NOMO-1 treated with DMSO at 0.1 percent for 48 hours (cell line): ENCODE data around the gene RPL28.
"Not testable (repeated sequence)": the region's sequence is repeated elsewhere in the genome, so short reads cannot be mapped to it uniquely, and the experiment has no call there.

Source experiments
- DNase-seq: peaks from one replicate; lab custom pipeline; 2025; ENCODE audit not compliant: unreplicated experiment; lab: John Stamatoyannopoulos, UW

RPL28 gene

GRCh38 chr19:55391191-55391670 lies 5.5 kb downstream of the RPL28 start:
- DNase-seq, result no peak

- DNase-seq, result no peak
These were observed 6.2 kb downstream of the RPL28 start for GRCh38 chr19:55391702-55392615.

DNA sequence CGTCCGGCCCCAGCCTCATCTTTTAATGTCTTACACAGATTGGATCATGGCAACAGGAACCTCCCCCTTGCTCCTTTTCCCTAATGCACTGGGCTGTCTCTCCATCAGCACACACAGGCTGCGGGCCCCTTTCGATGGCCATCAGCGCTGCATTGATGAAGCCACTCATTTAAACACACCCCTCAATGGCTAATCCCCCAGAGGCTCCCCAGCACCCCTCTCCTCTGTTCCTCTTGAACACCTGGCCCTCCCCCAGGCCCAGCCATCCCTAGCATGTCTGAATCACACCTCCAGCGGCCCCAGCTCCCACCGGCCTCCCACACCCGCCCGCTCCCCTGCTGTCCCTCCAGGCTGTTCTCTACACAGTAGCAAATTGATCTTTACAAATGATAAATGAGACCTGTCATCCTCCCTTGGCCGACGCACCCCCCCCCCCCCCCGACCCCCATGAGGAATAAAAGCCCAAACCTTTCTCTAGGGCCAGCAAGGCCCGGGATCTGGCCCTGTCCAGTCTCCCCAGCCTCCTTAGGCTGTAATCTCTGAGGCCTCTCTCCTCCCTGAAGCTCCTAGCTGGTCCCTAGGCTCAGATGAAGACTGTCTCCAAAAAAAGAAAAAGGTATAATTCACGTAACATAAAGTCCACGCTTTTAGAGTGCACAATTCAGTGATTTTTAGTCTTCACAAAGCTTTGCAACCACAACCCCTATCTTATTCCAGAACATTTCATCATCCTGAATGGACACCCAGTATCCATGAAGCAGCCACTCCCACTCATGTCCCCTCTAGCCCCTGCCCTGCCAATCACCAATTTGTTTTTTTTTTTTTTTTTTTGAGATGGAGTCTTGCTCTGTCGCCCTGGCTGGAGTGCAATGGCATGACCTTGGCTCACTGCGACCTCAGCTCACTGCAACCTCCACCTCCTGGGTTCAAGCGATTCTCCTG lies 7.4 kb downstream of the RPL28 start:
- DNase-seq, result no peak

DNA sequence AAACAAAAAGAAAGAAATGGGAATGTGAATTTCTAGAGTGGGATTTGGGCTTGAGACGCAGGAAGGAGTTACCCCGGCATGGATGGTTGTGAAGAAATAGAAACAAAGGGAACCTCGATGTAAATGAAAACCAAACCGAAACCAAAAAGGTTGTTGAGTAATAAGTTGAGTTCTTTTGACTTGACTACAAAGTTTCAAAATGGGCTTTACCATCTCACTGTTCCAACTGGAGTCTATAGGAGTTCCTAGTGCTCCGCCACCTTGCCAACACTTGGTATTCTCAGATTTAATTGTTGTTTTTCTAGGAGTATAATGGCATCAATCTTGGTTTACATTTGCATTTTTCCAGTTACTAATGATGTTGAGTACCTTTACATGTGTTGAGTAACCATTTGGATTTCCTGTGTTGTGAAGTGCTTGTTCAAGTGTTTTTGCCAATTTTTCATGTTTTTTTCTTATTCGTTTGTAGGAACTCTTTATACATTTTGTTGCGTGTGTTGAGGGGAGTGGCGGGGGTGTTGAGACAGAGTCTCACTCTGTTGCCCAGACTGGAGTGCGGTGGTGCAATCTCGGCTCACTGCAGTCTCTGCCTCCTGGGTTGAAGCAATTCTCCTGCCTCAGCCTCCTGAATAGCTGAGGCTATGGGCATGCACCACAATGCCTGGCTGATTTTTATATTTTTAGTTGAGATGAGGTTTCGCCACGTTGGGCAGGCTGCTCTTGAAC lies 12.6 kb downstream of the RPL28 start:
- DNase-seq, result peak; percentile 80

GRCh38 chr19:55400281-55401087 lies 14.8 kb downstream of the RPL28 start:
- DNase-seq, result no peak

DNA sequence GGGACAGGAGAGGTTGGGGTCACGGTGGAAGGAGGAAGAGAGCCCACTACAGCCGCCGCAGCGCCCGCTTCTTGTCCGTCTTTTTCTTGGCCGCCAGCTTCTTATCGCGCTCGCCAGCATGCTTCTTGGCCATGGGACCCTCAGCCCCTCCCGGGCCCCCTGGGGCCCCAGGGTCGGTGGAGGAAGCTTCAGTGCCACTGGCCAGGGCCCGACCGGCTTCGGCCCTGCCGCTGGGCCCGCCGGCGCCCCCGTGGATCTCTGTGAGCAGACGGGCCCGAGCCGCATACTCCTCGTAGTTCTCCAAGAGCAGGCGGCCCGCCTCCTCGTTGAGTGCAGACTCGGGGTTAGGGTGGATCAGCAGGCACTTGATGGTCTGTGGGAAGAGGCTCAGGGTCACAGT lies 15.7 kb downstream of the RPL28 start:
- DNase-seq, result not testable (repeated sequence)

- DNase-seq, result no peak
These were observed 16.8 kb downstream of the RPL28 start for GRCh38 chr19:55402509-55402908.

DNA sequence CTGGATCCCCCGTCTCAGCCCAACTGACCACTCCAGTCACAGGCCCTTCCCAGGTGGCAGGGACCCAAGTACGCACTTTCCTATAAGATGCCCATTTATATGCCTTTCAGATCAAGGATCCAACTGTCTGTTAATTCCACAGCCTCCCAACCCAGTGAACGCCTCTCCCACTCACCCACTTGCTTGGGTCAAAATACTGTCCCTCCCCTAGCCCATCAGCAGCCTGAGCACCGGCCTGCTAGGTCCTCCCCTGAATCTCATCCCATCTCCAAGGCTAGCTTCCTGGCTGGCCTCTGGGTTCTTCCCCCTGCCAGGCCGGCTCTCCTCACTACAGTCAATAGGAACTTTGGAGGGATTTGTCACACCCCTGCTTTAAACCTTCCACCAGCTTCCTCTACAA lies 19.9 kb downstream of the RPL28 start:
- DNase-seq, result no peak

- peak; percentile 18 for DNase-seq
These were observed 20.5 kb downstream of the RPL28 start for GRCh38 chr19:55406091-55406825.

- no peak for DNase-seq
These were observed 21.3 kb downstream of the RPL28 start for GRCh38 chr19:55406826-55407549.

- not testable (repeated sequence) for DNase-seq
These were observed 21.7 kb downstream of the RPL28 start, which contains the start of gene UBE2S for GRCh38 chr19:55407550-55407799. TSS of gene UBE2S (minus strand) at chr19:55407788. CDS start at chr19:55407589, 199 bp downstream.

GRCh38 chr19:55407800-55408532 lies 22.2 kb downstream of the RPL28 start:
- peak; percentile 99 for DNase-seq

- no peak for DNase-seq
These were observed 22.8 kb downstream of the RPL28 start for GRCh38 chr19:55408533-55408872.

DNA sequence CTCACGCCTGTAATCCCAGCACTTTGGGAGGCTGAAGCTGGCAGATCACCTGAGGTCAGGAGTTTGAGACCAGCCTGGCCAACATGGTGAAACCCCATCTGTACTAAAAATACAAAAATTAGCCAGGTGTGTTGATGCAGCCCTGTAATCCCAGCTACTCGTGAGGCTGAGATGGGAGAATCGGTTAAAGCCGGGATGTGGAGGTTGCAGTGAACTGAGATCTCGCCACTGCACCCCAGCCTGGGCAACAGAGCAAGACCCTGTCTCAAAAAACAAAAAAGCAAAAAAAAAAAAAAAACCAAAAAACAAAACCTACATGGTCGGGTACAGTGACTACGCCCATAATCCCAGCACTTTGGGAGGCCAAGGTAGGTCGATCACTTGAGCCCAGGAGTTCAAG lies 23.4 kb downstream of the RPL28 start:
- not testable (repeated sequence) for DNase-seq

GRCh38 chr19:55410168-55410567 lies 24.4 kb downstream of the RPL28 start:
- no peak for DNase-seq

DNA sequence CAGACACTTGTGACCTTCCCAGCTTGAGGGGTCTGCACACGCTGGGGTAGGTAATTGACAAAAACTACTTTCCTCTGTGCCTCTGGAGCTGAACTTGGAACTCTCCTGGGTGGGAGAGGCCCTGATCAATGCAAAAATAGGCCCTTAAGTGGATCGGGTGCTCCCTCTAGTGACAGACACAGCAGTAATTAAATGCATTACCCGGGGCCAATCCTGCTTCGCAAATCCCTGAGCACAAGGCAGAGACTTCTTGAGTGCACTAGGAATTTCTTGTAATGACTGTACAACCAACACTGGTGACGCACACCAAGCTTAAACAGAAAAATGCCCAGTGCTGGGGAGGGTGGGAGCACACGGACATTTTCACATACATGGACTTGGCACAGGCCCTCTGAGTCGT lies 32.5 kb downstream of the RPL28 start:
- peak; percentile 31 for DNase-seq

- no peak for DNase-seq
These were observed 33.4 kb downstream of the RPL28 start for GRCh38 chr19:55419103-55419502.

DNA sequence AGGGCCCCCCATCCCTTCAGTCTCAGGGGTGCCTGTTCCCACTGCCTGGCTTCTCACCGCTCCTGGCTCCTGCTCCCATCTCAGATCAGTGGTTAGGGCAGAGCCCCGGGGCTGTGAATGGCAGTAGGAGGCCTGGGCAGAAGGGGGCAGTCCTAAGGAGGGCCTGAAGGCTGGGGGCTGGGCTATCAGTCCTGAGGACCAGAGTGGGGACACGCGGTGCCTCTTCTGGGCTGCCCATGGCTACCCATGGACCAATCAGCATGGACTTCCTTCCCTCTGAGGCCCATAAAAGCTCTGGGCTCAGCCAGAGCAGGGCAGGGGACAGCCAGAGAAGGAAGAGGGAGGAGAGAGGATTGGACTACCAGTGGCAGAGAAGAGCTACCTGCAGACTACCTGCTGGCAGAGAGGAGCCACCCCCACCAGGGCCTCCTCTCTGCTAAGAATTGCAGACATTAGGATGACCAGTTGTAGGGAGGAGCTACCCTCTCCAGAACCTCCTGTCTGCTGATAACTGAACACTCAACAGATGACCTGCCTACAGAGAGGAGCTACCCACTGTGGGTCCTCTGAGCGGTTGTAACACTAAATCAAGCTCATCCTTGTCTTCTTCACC lies 34.0 kb downstream of the RPL28 start:
- DNase-seq, result no peak
